ENCODE data around the gene EPS8L2. TPM values are rescaled to one million over a fixed set of nuclear protein-coding genes. Genes with fewer than 3 reads are reported as not detected.
A peak's percentile ranks its signal among the peaks of the same experiment; 100 is the strongest.

Gene EPS8L2
- total and polyA plus RNA-seq, 9 of the 15 experiments (the other 6 are each of a cell fraction or from before 2014, with no cell fraction given), result 0.75 to 17.0 (median 3.7) TPM

GRCh38 chr11:776561-777287 lies 70.7 kb downstream of the EPS8L2 start (continued):
- TF ChIP-seq NFRKB (IDR thresholded peaks at IDR 0.05; ENCODE audit: low read depth) (no peak), NELFE (IDR thresholded peaks at IDR 0.05; ENCODE audit: insufficient read depth, insufficient read length) (no peak), ZHX1 (conservative IDR thresholded peaks at IDR 0.05; ENCODE audit: low read length) (no peak), SMAD4 (CRISPR knock-in tag; conservative IDR thresholded peaks at IDR 0.05) (no peak), TCF15 (CRISPR knock-in tag; IDR thresholded peaks at IDR 0.05) (no peak), ZFPM2 (CRISPR knock-in tag; IDR thresholded peaks at IDR 0.05) (no peak), ZNF3 (CRISPR knock-in tag; IDR thresholded peaks at IDR 0.05) (no peak), HDAC2 (IDR thresholded peaks at IDR 0.05) (no peak), ELF2 (CRISPR knock-in tag; IDR thresholded peaks at IDR 0.05) (no peak), EGR1 (conservative IDR thresholded peaks at IDR 0.05) (0 out of 2 replicates have a peak, but pooled peaks have one; percentile 3), RBM15 (IDR thresholded peaks at IDR 0.05; ENCODE audit: insufficient read depth, low read length) (no peak), ETV1 (tag; conservative IDR thresholded peaks at IDR 0.05; ENCODE audit: low read depth) (no peak), HNRNPK (IDR thresholded peaks at IDR 0.05; ENCODE audit: low read depth, low read length, poor library complexity, severe bottlenecking) (no peak), FOXP1 (CRISPR knock-in tag; IDR thresholded peaks at IDR 0.05) (0 out of 2 replicates have a peak, but pooled peaks have one; percentile 11), ZNF184 (CRISPR knock-in tag; IDR thresholded peaks at IDR 0.05) (no peak), DLX4 (CRISPR knock-in tag; IDR thresholded peaks at IDR 0.05) (no peak), ZNF830 (CRISPR knock-in tag; IDR thresholded peaks at IDR 0.05) (no peak), MAZ (CRISPR knock-in tag; conservative IDR thresholded peaks at IDR 0.05 in 1 of 2, IDR thresholded peaks at IDR 0.05 in 1 of 2) (peak; percentile 20 to 36; a peak in 3 of 4 replicates), TGIF2 (CRISPR knock-in tag; IDR thresholded peaks at IDR 0.05) (0 out of 2 replicates have a peak, but pooled peaks have one; percentile 47), NFIX (CRISPR knock-in tag; IDR thresholded peaks at IDR 0.05; ENCODE audit: low read depth) (no peak), ZNF23 (CRISPR knock-in tag; IDR thresholded peaks at IDR 0.05) (no peak), ZNF75A (CRISPR knock-in tag; IDR thresholded peaks at IDR 0.05) (no peak), NR2C1 (IDR thresholded peaks at IDR 0.05) (no peak), NR2C1 (tag; IDR thresholded peaks at IDR 0.05) (no peak), PTBP1 (IDR thresholded peaks at IDR 0.05; ENCODE audit: low read depth, low read length) (no peak), E2F1 (CRISPR knock-in tag; IDR thresholded peaks at IDR 0.05) (no peak)
